Melanocyte of skin (primary cell): ENCODE measurements around the gene SLC6A11. TPM values are rescaled to one million over a fixed set of nuclear protein-coding genes. Genes with fewer than 3 reads are reported as not detected.

Experiments used
- total RNA-seq, 2 donors: library from RNA; depleted of rRNA; stranded (reverse); fragments of >200 nt; gene quantifications; 2 replicates each; pipeline ENCODE4 v1.2.3, GENCODE V29; 2012

SLC6A11 gene
- total RNA-seq = not detected

GRCh38 chr3:10816019-10816862 is at the start of gene SLC6A11:
SLC6A11 (plus strand) TSS chr3:10816228; CDS start chr3:10816266, 38 bp downstream.

Other genes with a start within 250 kb of the SLC6A11 start
- gene SLC6A1, start 176.5 kb downstream of the SLC6A11 start, total RNA-seq = not detected